ENCODE measurements around the gene TTN. TPM values are rescaled to one million over a fixed set of nuclear protein-coding genes. Genes with fewer than 3 reads are reported as not detected.
A peak's percentile ranks its signal among the peaks of the same experiment; 100 is the strongest.

TTN gene
- total RNA-seq, 3 donors from 2014 or later = 1.3 to 8.6 (median 2.1) TPM

GRCh38 chr2:178491612-178492011 lies 315.6 kb downstream of the TTN start:
- DNase-seq (no peak), ATAC-seq (no peak)
- no peak overlapping the region for H3K4me3 ChIP-seq
- intact Hi-C loops (cut with DNase I, micrococcal nuclease) = no loop called here
- TF ChIP-seq, protein P1, sequence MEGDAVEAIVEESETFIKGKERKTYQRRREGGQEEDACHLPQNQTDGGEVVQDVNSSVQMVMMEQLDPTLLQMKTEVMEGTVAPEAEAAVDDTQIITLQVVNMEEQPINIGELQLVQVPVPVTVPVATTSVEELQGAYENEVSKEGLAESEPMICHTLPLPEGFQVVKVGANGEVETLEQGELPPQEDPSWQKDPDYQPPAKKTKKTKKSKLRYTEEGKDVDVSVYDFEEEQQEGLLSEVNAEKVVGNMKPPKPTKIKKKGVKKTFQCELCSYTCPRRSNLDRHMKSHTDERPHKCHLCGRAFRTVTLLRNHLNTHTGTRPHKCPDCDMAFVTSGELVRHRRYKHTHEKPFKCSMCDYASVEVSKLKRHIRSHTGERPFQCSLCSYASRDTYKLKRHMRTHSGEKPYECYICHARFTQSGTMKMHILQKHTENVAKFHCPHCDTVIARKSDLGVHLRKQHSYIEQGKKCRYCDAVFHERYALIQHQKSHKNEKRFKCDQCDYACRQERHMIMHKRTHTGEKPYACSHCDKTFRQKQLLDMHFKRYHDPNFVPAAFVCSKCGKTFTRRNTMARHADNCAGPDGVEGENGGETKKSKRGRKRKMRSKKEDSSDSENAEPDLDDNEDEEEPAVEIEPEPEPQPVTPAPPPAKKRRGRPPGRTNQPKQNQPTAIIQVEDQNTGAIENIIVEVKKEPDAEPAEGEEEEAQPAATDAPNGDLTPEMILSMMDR (IDR thresholded peaks at IDR 0.05) = no peak
- no peaks in the 10 kb centered on the region for H3K9me3 ChIP-seq
- H3K4me1 ChIP-seq (ENCODE audit: low read depth) = peaks cover 17% of the 10 kb centered on the region
- H3K36me3 ChIP-seq (ENCODE audit: low read depth) = no peaks in the 10 kb centered on the region

DNA sequence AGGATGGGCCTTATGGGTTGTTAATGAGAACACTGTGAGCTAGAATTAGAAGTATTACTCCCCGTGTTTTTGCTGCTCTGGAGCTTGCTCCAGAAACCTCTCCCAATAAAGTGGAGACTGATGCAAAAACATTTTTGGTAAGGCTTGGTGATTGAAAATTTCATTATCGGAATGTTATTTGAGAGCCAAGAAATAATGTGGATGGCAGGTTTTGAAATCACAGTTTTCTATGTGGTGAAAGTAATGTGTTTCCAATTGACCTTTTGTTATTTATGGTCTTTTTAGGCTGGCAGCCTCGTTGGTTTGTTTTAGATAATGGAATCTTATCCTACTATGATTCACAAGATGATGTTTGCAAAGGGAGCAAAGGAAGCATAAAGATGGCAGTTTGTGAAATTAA lies 321.9 kb downstream of the TTN start:
- intact Hi-C loops (cut with DNase I, micrococcal nuclease) = no loop called here
- Histone ChIP-seq H3K4me3 (no peak overlapping the region), H3K9me3 (no peaks in the 10 kb centered on the region), H3K36me3 (ENCODE audit: low read depth) (no peaks in the 10 kb centered on the region), H3K4me1 (ENCODE audit: low read depth) (peaks cover 29% of the 10 kb centered on the region)
- TF ChIP-seq, protein P1 (IDR thresholded peaks at IDR 0.05) = no peak
- no peak for DNase-seq
- ATAC-seq = no peak

DNA sequence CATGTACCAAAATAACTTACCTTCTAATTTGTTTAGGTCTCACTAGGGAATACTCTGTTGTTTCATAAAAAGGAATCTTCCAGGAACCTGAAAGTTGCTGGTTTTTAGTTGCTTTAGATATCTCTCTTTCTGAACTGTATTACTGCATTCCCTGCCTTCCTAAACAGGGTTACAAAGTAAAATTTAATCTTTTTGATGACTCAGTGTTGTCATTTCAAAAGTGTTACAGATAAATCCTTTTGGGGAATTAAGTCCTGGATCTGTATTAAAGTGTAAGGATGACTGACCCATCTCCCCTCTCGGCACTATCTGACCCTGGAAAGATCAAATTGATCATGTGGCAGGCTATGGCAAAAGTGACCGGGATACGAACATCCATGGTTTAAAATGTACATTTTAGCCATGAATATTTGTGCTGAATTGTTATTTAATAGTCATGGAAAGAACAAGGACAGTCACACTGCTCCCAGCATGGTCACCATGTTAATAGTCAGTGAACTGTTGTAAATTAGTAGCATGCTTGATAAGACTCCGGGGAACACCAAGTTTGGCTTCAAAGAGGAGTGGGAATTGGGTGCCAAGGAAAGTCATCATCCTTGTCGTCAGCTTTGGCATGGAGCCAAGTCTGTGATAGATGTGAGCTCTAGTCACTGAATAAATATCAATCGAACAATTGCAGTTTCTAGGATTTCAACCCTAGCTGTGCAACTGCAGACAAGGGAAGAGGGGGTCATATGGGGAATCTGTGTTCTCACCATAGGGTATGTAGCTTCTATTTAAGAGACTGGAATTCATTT lies 322.8 kb downstream of the TTN start:
- no peaks in the 10 kb centered on the region for H3K9me3 ChIP-seq
- no peak overlapping the region for H3K4me3 ChIP-seq
- intact Hi-C loops (cut with DNase I, micrococcal nuclease) = no loop called here
- ATAC-seq (no peak), DNase-seq (peak in 1 of 3 donors; percentile 30)
- no peaks in the 10 kb centered on the region for H3K36me3 ChIP-seq (ENCODE audit: low read depth)
- H3K4me1 ChIP-seq (ENCODE audit: low read depth) = peaks cover 34% of the 10 kb centered on the region
- TF ChIP-seq, protein P1 (IDR thresholded peaks at IDR 0.05) = no peak

DNA sequence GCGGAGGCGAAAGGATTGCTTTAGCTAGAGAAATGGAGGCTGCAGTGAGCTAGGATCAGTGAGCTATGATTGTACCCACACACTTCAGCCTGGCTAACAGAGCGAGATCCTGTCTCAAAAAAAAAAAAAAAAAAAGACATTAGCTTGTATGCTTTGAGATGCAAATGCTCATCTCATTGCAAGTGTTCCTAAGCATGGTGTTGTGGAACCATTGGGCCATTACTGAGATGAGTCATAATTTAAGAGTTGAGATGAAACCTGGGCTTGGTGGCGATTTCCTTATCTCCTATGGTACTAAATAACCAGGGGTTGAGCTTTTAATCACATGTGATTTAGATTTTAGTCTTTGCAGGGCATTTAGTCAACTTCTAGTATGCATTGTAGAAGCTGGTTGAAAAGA lies 324.8 kb downstream of the TTN start:
- ATAC-seq (no peak), DNase-seq (no peak)
- intact Hi-C loops (cut with DNase I, micrococcal nuclease) = no loop called here
- Histone ChIP-seq H3K9me3 (no peaks in the 10 kb centered on the region), H3K4me1 (ENCODE audit: low read depth) (peaks cover 34% of the 10 kb centered on the region), H3K36me3 (ENCODE audit: low read depth) (no peaks in the 10 kb centered on the region), H3K4me3 (no peak overlapping the region)
- TF ChIP-seq, protein P1 (IDR thresholded peaks at IDR 0.05) = no peak

DNA sequence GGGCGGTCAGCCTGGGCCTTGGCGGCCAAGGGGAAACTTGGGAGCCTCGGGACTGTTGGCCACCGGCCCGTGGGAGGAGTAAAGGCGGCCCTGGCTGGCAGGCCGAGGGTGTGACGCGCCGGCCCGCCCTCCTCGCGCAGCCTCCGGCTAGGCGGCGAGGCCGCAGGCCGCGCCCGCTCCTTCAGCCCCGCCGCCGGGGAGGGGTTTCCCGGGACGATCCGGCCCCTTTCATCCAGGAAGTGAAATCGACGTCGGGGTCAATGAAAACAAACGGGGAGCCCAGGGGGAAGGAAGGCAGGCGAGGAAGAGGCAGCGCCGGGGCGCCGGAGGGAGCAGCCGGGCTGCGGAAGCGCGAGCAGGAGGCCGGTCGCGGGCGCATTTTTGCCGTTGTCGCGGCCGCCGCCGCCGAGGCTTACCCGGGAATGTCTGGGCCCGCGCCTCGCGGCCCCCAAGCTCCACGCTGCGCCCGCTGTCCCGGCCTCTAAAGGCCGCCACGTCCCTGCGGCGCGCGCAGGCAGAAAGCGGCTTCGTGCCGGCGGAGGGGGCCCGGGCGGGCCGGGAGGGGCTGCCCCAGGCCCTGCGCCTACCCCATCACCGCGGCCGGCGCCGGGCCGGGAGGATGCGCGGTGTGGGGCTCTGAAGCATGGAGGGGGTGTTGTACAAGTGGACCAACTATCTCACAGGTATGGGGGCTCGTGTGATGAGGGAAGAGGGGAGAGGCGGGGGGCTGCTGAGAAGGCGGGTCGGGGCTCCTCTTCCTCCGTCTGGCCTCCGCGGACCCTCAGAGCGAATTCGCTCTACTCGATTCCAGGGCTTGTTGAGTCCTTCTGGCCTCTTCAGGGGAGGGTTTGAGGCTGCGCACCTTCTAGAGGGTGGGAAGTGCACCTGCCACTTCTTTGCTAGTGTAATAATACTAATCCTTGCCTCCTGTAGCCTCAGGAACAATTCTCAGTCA lies 326.7 kb downstream of the TTN start, which contains the start of gene PLEKHA3:
Gene PLEKHA3 (plus strand): TSS at position 231 of the 955 bp plus-strand sequence. CDS start 413 bp downstream, at position 644.
- intact Hi-C loops (cut with DNase I, micrococcal nuclease) = no loop called here
- ATAC-seq (peak; percentile 93), DNase-seq (peak; percentile 95 to 96 (median 96))
- Histone ChIP-seq H3K4me3 (peak within 1 kb of the TSS; percentile 87), H3K36me3 (ENCODE audit: low read depth) (no peaks in the 10 kb centered on the region), H3K4me1 (ENCODE audit: low read depth) (peaks cover 34% of the 10 kb centered on the region), H3K9me3 (no peaks in the 10 kb centered on the region)
- TF ChIP-seq, protein P1 (IDR thresholded peaks at IDR 0.05) = no peak
